Inferior parietal cortex (tissue), 1 donor: Measurements from ENCODE around the gene MITD1.
"Not testable (repeated sequence)": the region's sequence is repeated elsewhere in the genome, so short reads cannot be mapped to it uniquely, and the experiment has no call there.

Experiments used
- DNase-seq: peaks from one replicate; pipeline ENCODE4 v3.0.0-alpha.2; 2016; ENCODE audit errors: extremely low spot score

Gene MITD1

GRCh38 chr2:99180755-99181623, at the start of gene MITD1, which contains the start of gene MRPL30:
MITD1 (minus strand) TSS chr2:99181058; CDS start chr2:99180981, 77 bp downstream.
MRPL30 (plus strand) TSS chr2:99181184; CDS start chr2:99186204, 5,020 bp downstream.
- DNase-seq: peak; percentile 98

- no peak for DNase-seq
These were observed 37.2 kb upstream of the MITD1 start for GRCh38 chr2:99217929-99218501.

GRCh38 chr2:99216096-99216495, 35.2 kb upstream of the MITD1 start:
- no peak for DNase-seq

- DNase-seq: no peak
These were observed 24.6 kb upstream of the MITD1 start for GRCh38 chr2:99205491-99205890.

GRCh38 chr2:99201959-99202678, 21.3 kb upstream of the MITD1 start:
- no peak for DNase-seq

GRCh38 chr2:99200076-99200800, 19.4 kb upstream of the MITD1 start:
- peak; percentile 3 for DNase-seq

- DNase-seq: no peak
These were observed 17.4 kb upstream of the MITD1 start for GRCh38 chr2:99198103-99198841.

GRCh38 chr2:99192364-99192763, 11.5 kb upstream of the MITD1 start:
- not testable (repeated sequence) for DNase-seq

- DNase-seq: no peak
These were observed 9.7 kb upstream of the MITD1 start for GRCh38 chr2:99190548-99190947.

GRCh38 chr2:99188357-99188756, 7.5 kb upstream of the MITD1 start:
- DNase-seq: no peak

GRCh38 chr2:99187011-99187410, 6.2 kb upstream of the MITD1 start:
- no peak for DNase-seq

GRCh38 chr2:99184811-99185210, 4.0 kb upstream of the MITD1 start:
- DNase-seq: no peak

GRCh38 chr2:99183025-99183424, 2.2 kb upstream of the MITD1 start:
- DNase-seq: no peak

- DNase-seq: no peak
These were observed 754 bp upstream of the MITD1 start for GRCh38 chr2:99181624-99182000.

- DNase-seq: no peak
These were observed 9.3 kb downstream of the MITD1 start for GRCh38 chr2:99171377-99172140.

- DNase-seq: no peak
These were observed 11.3 kb downstream of the MITD1 start for GRCh38 chr2:99169534-99169933.

- no peak for DNase-seq
These were observed 14.6 kb downstream of the MITD1 start for GRCh38 chr2:99166218-99166617.

- no peak for DNase-seq
These were observed 21.3 kb downstream of the MITD1 start for GRCh38 chr2:99159594-99159993.

- DNase-seq: no peak
These were observed 22.3 kb downstream of the MITD1 start for GRCh38 chr2:99158599-99158998.

GRCh38 chr2:99156891-99157290, 24.0 kb downstream of the MITD1 start:
- DNase-seq: no peak
